ENCODE measurements around the gene LCN15. TPM values are rescaled to one million over a fixed set of nuclear protein-coding genes. Genes with fewer than 3 reads are reported as not detected.
"Not testable (repeated sequence)": the region's sequence is repeated elsewhere in the genome, so short reads cannot be mapped to it uniquely, and the experiment has no call there.

The LCN15 gene
- total RNA-seq, 1 experiment from 2014 or later, result not detected

DNA sequence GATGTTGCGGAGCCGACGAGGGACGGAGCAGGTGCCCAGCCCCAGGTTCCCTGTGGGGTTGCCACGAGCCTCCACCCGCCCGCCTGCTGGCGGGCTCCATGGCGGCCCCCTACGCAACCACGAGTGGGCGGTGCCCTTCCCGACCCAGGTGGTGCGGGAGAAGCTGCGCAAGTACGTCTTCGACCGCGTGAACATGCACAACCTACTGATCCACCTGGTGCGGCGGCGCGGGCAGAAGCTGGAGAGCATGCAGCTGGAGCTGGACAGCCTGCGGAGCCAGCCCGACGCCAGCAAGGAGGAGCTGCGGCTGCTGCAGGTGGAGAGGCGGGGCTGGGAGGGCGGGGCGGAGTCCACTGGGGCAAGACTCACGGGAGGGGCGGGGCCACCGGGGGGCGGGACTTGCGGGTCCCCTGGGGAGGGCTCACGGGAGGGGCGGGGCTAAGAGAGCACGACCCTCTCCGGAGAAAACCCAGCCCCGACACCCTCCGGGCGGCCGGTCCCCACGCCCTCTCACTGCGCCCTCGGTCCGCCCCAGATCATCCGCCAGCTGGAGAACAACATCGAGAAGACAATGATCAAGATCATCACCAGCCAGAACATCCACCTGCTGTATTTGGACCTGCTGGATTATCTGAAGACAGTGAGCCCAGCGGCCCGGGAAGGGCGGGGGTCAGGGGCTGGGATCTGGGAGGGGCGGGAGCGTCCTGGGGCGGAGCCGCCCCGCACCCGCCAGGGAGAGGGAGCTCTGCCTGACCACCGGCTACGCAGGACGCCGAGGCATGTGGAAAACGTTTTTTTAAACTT lies 35.7 kb upstream of the LCN15 start:
- Histone ChIP-seq H3K27me3 (ENCODE audit: control insufficient read depth, insufficient read depth, low read length) (peaks cover 18% of the 10 kb centered on the region), H3K36me3 (replicated peaks; ENCODE audit: control insufficient read depth, insufficient read depth, low read length) (no peaks in the 10 kb centered on the region), H3K4me3 (ENCODE audit: insufficient read depth, low read depth, low read length) (peak overlapping the region; percentile 60)
- peak; percentile 99 for DNase-seq

GRCh38 chr9:136799079-136799853 lies 34.9 kb upstream of the LCN15 start:
- no peaks in the 10 kb centered on the region for H3K36me3 ChIP-seq (replicated peaks; ENCODE audit: control insufficient read depth, insufficient read depth, low read length)
- no peak for DNase-seq
- H3K4me3 ChIP-seq (ENCODE audit: insufficient read depth, low read depth, low read length), result peak overlapping the region; percentile 60
- H3K27me3 ChIP-seq (ENCODE audit: control insufficient read depth, insufficient read depth, low read length), result peaks cover 18% of the 10 kb centered on the region

GRCh38 chr9:136798708-136799078 lies 34.4 kb upstream of the LCN15 start:
- Histone ChIP-seq H3K4me3 (ENCODE audit: insufficient read depth, low read depth, low read length) (no peak overlapping the region), H3K36me3 (replicated peaks; ENCODE audit: control insufficient read depth, insufficient read depth, low read length) (no peaks in the 10 kb centered on the region), H3K27me3 (ENCODE audit: control insufficient read depth, insufficient read depth, low read length) (peaks cover 18% of the 10 kb centered on the region)
- DNase-seq, result no peak

- H3K36me3 ChIP-seq (replicated peaks; ENCODE audit: control insufficient read depth, insufficient read depth, low read length); H3K4me3 ChIP-seq (ENCODE audit: insufficient read depth, low read depth, low read length); DNase-seq: not testable (repeated sequence)
- peaks cover 14% of the 10 kb centered on the region; the same call in 1 of the 2 replicates for H3K27me3 ChIP-seq (ENCODE audit: control insufficient read depth, insufficient read depth, low read length)
Observed at GRCh38 chr9:136796775-136797347, 32.5 kb upstream of the LCN15 start.

DNA sequence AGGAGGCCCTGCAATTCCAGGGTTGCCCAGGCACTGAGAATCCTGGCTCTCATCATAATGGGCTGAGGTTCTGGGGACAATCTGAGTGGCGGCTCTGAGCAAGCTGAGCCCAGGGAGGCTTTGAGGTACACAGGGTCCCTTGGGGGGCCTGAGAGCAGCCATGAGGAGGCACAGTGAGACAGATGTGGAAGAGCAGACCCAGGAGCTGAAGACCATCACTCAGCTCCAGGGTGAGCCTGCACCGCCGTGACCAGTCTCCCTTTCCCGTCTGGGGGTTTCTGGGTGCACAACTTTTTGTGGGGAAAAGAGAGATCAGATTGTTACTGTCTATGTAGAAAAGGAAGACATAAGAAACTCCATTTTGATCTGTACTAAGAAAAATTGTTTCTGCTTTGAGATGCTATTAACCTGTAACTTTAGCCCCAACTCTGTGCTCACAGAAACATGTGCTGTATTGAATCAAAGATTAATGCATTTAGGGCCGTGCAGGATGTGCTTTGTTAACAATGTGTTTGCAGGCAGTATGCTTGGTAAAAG lies 32.0 kb upstream of the LCN15 start, which contains the start of gene CCDC183:
Gene CCDC183, plus strand, starts transcription at position 101 of the 537 bp plus-strand sequence. Its CDS starts 60 bp downstream, at position 161.
- Histone ChIP-seq H3K4me3 (ENCODE audit: insufficient read depth, low read depth, low read length) (no peak within 1 kb of the TSS), H3K27me3 (ENCODE audit: control insufficient read depth, insufficient read depth, low read length) (peaks cover 14% of the 10 kb centered on the region; the same call in 1 of the 2 replicates), H3K36me3 (replicated peaks; ENCODE audit: control insufficient read depth, insufficient read depth, low read length) (no peaks in the 10 kb centered on the region; the same call in 1 of the 2 replicates)
- no peak for DNase-seq

DNA sequence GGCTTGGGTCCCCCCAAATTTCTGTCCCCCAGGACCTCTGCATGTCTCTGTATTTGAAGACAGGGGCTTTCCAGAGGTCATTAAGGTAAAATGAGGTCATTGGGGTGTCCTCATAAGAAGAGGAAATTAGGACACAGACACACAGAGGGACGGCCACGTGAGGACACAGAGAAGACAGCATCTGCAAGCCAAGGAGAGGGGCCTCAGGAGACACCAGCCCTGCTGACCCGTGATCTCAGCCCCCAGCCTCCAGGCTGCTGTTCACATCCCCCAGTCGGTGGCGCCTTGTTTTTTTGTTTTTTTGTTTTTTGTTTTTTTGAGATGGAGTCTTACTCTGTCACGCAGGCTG lies 30.7 kb upstream of the LCN15 start:
- peaks cover 14% of the 10 kb centered on the region; the same call in 1 of the 2 replicates for H3K27me3 ChIP-seq (ENCODE audit: control insufficient read depth, insufficient read depth, low read length)
- H3K36me3 ChIP-seq (replicated peaks; ENCODE audit: control insufficient read depth, insufficient read depth, low read length), result no peaks in the 10 kb centered on the region; the same call in 1 of the 2 replicates
- H3K4me3 ChIP-seq (ENCODE audit: insufficient read depth, low read depth, low read length), result no peak overlapping the region
- DNase-seq, result no peak

GRCh38 chr9:136794281-136794999 lies 30.1 kb upstream of the LCN15 start:
- no peak for DNase-seq

DNA sequence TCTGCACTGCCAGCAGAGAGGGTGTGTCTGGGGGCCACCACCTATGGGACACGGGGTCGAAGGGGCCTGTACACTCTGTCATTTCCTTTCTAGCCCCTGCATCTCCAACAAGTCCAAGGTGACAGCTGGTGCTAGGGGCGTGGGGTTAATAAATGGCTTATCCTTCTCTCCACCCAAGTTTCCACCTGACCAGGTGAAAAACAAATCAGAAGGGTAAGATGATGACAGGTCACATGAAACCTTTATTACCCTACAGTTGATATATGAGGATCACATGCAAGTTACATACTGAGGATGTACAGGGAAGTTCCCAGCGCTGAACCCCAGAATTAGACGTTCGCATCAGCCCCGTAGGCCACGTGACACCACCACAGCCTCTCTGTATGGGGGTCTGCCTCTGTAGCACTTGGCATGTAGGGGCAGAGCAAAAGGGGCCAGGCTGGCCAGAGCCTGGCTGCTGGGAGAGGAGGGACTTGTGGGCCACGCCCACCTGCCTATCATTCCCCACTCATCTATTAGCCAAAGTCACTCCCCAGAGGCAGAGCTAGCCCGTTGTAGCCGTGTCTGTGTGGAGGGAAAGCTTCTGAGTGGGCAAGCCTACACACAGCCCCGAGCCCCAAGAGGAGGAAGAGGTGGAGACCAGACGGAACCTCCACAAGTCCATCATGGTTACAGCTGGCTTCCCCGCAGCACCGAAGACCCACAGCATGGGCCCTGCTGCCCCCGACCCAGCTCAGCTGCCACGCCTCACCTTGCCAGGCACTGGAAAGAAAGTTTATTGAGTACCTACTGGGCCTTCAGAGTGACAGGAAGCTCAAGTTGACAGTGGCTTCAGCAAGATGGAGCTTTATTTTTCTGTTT lies 29.0 kb upstream of the LCN15 start:
- H3K4me3 ChIP-seq (ENCODE audit: insufficient read depth, low read depth, low read length), result no peak overlapping the region
- no peaks in the 10 kb centered on the region; the same call in 1 of the 2 replicates for H3K36me3 ChIP-seq (replicated peaks; ENCODE audit: control insufficient read depth, insufficient read depth, low read length)
- H3K27me3 ChIP-seq (ENCODE audit: control insufficient read depth, insufficient read depth, low read length), result no peaks in the 10 kb centered on the region; the same call in 1 of the 2 replicates
- peak; percentile 56 for DNase-seq

More at GRCh38 chr9:136794281-136794999, 30.1 kb upstream of the LCN15 start:
- Histone ChIP-seq H3K36me3 (replicated peaks; ENCODE audit: control insufficient read depth, insufficient read depth, low read length) (no peaks in the 10 kb centered on the region; the same call in 1 of the 2 replicates), H3K4me3 (ENCODE audit: insufficient read depth, low read depth, low read length) (no peak overlapping the region), H3K27me3 (ENCODE audit: control insufficient read depth, insufficient read depth, low read length) (peaks cover 10% of the 10 kb centered on the region; the same call in 1 of the 2 replicates)

DNA sequence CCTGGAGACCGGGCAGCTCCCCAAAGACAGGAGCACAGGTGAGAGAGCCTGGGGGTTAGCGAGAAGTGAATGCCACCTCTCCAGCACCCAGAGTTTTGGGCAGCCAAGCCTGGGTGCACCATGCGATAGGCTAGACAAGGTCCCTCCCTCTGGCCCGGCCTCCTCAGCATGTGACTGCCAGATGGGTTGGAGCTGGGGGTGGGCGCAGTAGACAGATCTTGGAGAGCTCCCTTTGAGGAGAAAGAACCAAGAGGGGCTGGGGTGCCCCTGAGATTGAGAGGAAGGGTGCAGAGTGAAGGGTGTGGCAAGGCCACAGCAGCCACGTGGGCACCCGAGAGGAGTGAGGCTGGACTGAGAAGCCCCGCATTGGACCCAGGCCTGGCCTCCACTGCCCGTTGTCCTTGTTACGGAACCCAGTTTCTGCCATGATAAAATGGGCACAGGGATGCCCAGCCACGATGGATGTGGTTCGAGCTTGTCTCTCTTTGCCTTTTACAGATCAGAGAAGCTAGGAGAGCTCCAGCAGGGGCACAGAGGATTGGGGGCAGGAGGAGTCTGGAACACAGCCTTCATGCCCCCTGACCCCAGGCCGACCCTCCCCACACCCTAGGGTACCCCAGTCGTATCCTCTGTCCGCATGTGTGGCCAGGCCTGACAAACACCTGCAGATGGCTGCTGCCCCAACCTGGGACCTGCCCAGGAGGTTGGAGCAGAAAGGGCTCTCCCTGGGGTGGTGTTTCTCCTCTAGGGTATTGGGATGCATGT lies 28.2 kb upstream of the LCN15 start:
- no peaks in the 10 kb centered on the region; the same call in 1 of the 2 replicates for H3K27me3 ChIP-seq (ENCODE audit: control insufficient read depth, insufficient read depth, low read length)
- no peaks in the 10 kb centered on the region; the same call in 1 of the 2 replicates for H3K36me3 ChIP-seq (replicated peaks; ENCODE audit: control insufficient read depth, insufficient read depth, low read length)
- no peak for DNase-seq
- no peak overlapping the region for H3K4me3 ChIP-seq (ENCODE audit: insufficient read depth, low read depth, low read length)

GRCh38 chr9:136791516-136792276 lies 27.4 kb upstream of the LCN15 start:
- Histone ChIP-seq H3K27me3 (ENCODE audit: control insufficient read depth, insufficient read depth, low read length) (no peaks in the 10 kb centered on the region; the same call in 1 of the 2 replicates), H3K36me3 (replicated peaks; ENCODE audit: control insufficient read depth, insufficient read depth, low read length) (no peaks in the 10 kb centered on the region; the same call in 1 of the 2 replicates), H3K4me3 (ENCODE audit: insufficient read depth, low read depth, low read length) (peak overlapping the region; percentile 76)
- DNase-seq, result peak; percentile 95

GRCh38 chr9:136790640-136791515 lies 26.6 kb upstream of the LCN15 start, which contains the start of gene TMEM141:
TMEM141 (plus strand) TSS chr9:136791344; CDS start chr9:136791371, 27 bp downstream.
- DNase-seq, result peak; percentile 100
- Histone ChIP-seq H3K4me3 (ENCODE audit: insufficient read depth, low read depth, low read length) (peak within 1 kb of the TSS; percentile 76), H3K27me3 (ENCODE audit: control insufficient read depth, insufficient read depth, low read length) (no peaks in the 10 kb centered on the region; the same call in 1 of the 2 replicates), H3K36me3 (replicated peaks; ENCODE audit: control insufficient read depth, insufficient read depth, low read length) (no peaks in the 10 kb centered on the region; the same call in 1 of the 2 replicates)

All from H7 (cell line).